ENCODE data around the gene TRIM6.

Gene TRIM6

GRCh38 chr11:5596607-5597201 lies at the start of gene TRIM6:
TSS of gene TRIM6 (plus strand) at chr11:5596637. CDS start at chr11:5596898, 261 bp downstream.
- CTCF ChIA-PET = interaction anchor here (0.7 kb wide), 1 partner anchor 156 kb away, joined by 3 read pairs; no protein-coding TSS in a partner anchor
- TF ChIP-seq CTCF (conservative IDR thresholded peaks at IDR 0.05; ENCODE audit: low read depth) = no peak

GRCh38 chr11:5547982-5548381 lies 48.5 kb upstream of the TRIM6 start:
- POLR2A ChIA-PET (ENCODE audit: low non-redundant PET) = no interaction called here
- no peak overlapping the region for H3K27ac ChIP-seq
- DNase-seq (ENCODE audit: low spot score) = no peak
- no peak for TF ChIP-seq CTCF (conservative IDR thresholded peaks at IDR 0.05; ENCODE audit: low read depth)
- CTCF ChIA-PET = no interaction called here

More at GRCh38 chr11:5596607-5597201, at the start of gene TRIM6:
- POLR2A ChIA-PET (ENCODE audit: low non-redundant PET) = no interaction called here
- peak; percentile 33 for DNase-seq (ENCODE audit: low spot score)
- peak within 1 kb of the TSS; percentile 87 for H3K27ac ChIP-seq

GRCh38 chr11:5548440-5548839 lies 48.0 kb upstream of the TRIM6 start, which contains the start of gene OR52H1:
TSS of gene OR52H1 (minus strand) at chr11:5548540. CDS start at chr11:5545505, 3,035 bp downstream.
- CTCF ChIA-PET = no interaction called here
- no peak for DNase-seq (ENCODE audit: low spot score)
- no peak for TF ChIP-seq CTCF (conservative IDR thresholded peaks at IDR 0.05; ENCODE audit: low read depth)
- POLR2A ChIA-PET (ENCODE audit: low non-redundant PET) = no interaction called here
- H3K27ac ChIP-seq = no peak within 1 kb of the TSS

- no peak overlapping the region for H3K27ac ChIP-seq
- CTCF ChIA-PET = no interaction called here
- POLR2A ChIA-PET (ENCODE audit: low non-redundant PET) = no interaction called here
- no peak for TF ChIP-seq CTCF (conservative IDR thresholded peaks at IDR 0.05; ENCODE audit: low read depth)
- DNase-seq (ENCODE audit: low spot score) = peak; percentile 62
Observed at GRCh38 chr11:5550440-5551095, 45.9 kb upstream of the TRIM6 start.

- CTCF ChIA-PET = no interaction called here
Observed at GRCh38 chr11:5553343-5553742, 43.1 kb upstream of the TRIM6 start.

More at GRCh38 chr11:5553343-5553742, 43.1 kb upstream of the TRIM6 start:
- no peak overlapping the region for H3K27ac ChIP-seq
- 0 out of 2 replicates have a peak, but pooled peaks have one; percentile 19 for TF ChIP-seq CTCF (conservative IDR thresholded peaks at IDR 0.05; ENCODE audit: low read depth)
- DNase-seq (ENCODE audit: low spot score) = no peak
- POLR2A ChIA-PET (ENCODE audit: low non-redundant PET) = no interaction called here
